ENCODE results near the gene MED9.

The MED9 gene

GRCh38 chr17:17525311-17525710 is 48.5 kb downstream of the MED9 start:
- no peaks in the 10 kb centered on the region for H3K9me3 ChIP-seq (ENCODE audit: low read depth, low read length)
- H3K27ac ChIP-seq: no peak overlapping the region
- TF ChIP-seq POLR2AphosphoS5 (IDR thresholded peaks at IDR 0.05; ENCODE audit: borderline replicate concordance, low read depth, low read length): no peak
- TF ChIP-seq FOXP2 (optimal IDR thresholded peaks at IDR 0.05; ENCODE audit: control extremely low read depth, extremely low read length, insufficient read depth): no peak
- no peak for TF ChIP-seq EZH2 (IDR thresholded peaks at IDR 0.05)
- no peak for DNase-seq (ENCODE audit: low read depth, low spot score)
- H3K36me3 ChIP-seq (ENCODE audit: insufficient read depth, low read length): no peaks in the 10 kb centered on the region
- no peak overlapping the region for H3K4me3 ChIP-seq
- no peak overlapping the region for H3K9ac ChIP-seq (ENCODE audit: insufficient read length)

- no peak overlapping the region for H3K4me3 ChIP-seq
- H3K9ac ChIP-seq (ENCODE audit: insufficient read length): no peak overlapping the region
- no peak for DNase-seq (ENCODE audit: low read depth, low spot score)
- no peak for TF ChIP-seq POLR2AphosphoS5 (IDR thresholded peaks at IDR 0.05; ENCODE audit: borderline replicate concordance, low read depth, low read length)
- no peak for TF ChIP-seq EZH2 (IDR thresholded peaks at IDR 0.05)
- TF ChIP-seq FOXP2 (optimal IDR thresholded peaks at IDR 0.05; ENCODE audit: control extremely low read depth, extremely low read length, insufficient read depth): no peak
- H3K9me3 ChIP-seq (ENCODE audit: low read depth, low read length): no peaks in the 10 kb centered on the region
- H3K27ac ChIP-seq: no peak overlapping the region
- H3K36me3 ChIP-seq (ENCODE audit: insufficient read depth, low read length): no peaks in the 10 kb centered on the region
Measured at GRCh38 chr17:17525956-17526355, 49.2 kb downstream of the MED9 start.

GRCh38 chr17:17526369-17526768 is 49.6 kb downstream of the MED9 start:
- TF ChIP-seq POLR2AphosphoS5 (IDR thresholded peaks at IDR 0.05; ENCODE audit: borderline replicate concordance, low read depth, low read length) (no peak), FOXP2 (optimal IDR thresholded peaks at IDR 0.05; ENCODE audit: control extremely low read depth, extremely low read length, insufficient read depth) (no peak), EZH2 (IDR thresholded peaks at IDR 0.05) (no peak)
- Histone ChIP-seq H3K36me3 (ENCODE audit: insufficient read depth, low read length) (no peaks in the 10 kb centered on the region), H3K9ac (ENCODE audit: insufficient read length) (no peak overlapping the region), H3K9me3 (ENCODE audit: low read depth, low read length) (no peaks in the 10 kb centered on the region), H3K27ac (no peak overlapping the region), H3K4me3 (no peak overlapping the region)
- DNase-seq (ENCODE audit: low read depth, low spot score): no peak

GRCh38 chr17:17527534-17527933 is 50.7 kb downstream of the MED9 start:
- Histone ChIP-seq H3K27ac (no peak overlapping the region), H3K9ac (ENCODE audit: insufficient read length) (no peak overlapping the region), H3K4me3 (no peak overlapping the region), H3K36me3 (ENCODE audit: insufficient read depth, low read length) (no peaks in the 10 kb centered on the region), H3K9me3 (ENCODE audit: low read depth, low read length) (no peaks in the 10 kb centered on the region)
- no peak for DNase-seq (ENCODE audit: low read depth, low spot score)
- no peak for TF ChIP-seq POLR2AphosphoS5 (IDR thresholded peaks at IDR 0.05; ENCODE audit: borderline replicate concordance, low read depth, low read length)
- no peak for TF ChIP-seq FOXP2 (optimal IDR thresholded peaks at IDR 0.05; ENCODE audit: control extremely low read depth, extremely low read length, insufficient read depth)
- no peak for TF ChIP-seq EZH2 (IDR thresholded peaks at IDR 0.05)

GRCh38 chr17:17527956-17528500 is 51.2 kb downstream of the MED9 start:
- no peak overlapping the region for H3K9ac ChIP-seq (ENCODE audit: insufficient read length)
- DNase-seq (ENCODE audit: low read depth, low spot score): no peak
- TF ChIP-seq FOXP2 (optimal IDR thresholded peaks at IDR 0.05; ENCODE audit: control extremely low read depth, extremely low read length, insufficient read depth) (no peak), EZH2 (IDR thresholded peaks at IDR 0.05) (no peak), POLR2AphosphoS5 (IDR thresholded peaks at IDR 0.05; ENCODE audit: borderline replicate concordance, low read depth, low read length) (no peak)

GRCh38 chr17:17528696-17529652 is 52.2 kb downstream of the MED9 start:
- no peaks in the 10 kb centered on the region for H3K36me3 ChIP-seq (ENCODE audit: insufficient read depth, low read length)
- H3K9me3 ChIP-seq (ENCODE audit: low read depth, low read length): no peaks in the 10 kb centered on the region
- DNase-seq (ENCODE audit: low read depth, low spot score): no peak
- no peak for TF ChIP-seq POLR2AphosphoS5 (IDR thresholded peaks at IDR 0.05; ENCODE audit: borderline replicate concordance, low read depth, low read length)
- TF ChIP-seq EZH2 (IDR thresholded peaks at IDR 0.05): no peak
- no peak for TF ChIP-seq FOXP2 (optimal IDR thresholded peaks at IDR 0.05; ENCODE audit: control extremely low read depth, extremely low read length, insufficient read depth)
- H3K9ac ChIP-seq (ENCODE audit: insufficient read length): no peak overlapping the region
- no peak overlapping the region for H3K4me3 ChIP-seq
- no peak overlapping the region for H3K27ac ChIP-seq

More at GRCh38 chr17:17527956-17528500, 51.2 kb downstream of the MED9 start:
- H3K36me3 ChIP-seq (ENCODE audit: insufficient read depth, low read length): no peaks in the 10 kb centered on the region
- H3K9me3 ChIP-seq (ENCODE audit: low read depth, low read length): no peaks in the 10 kb centered on the region
- H3K4me3 ChIP-seq: no peak overlapping the region
- H3K27ac ChIP-seq: no peak overlapping the region

GRCh38 chr17:17531156-17531555 is 54.4 kb downstream of the MED9 start:
- no peaks in the 10 kb centered on the region for H3K36me3 ChIP-seq (ENCODE audit: insufficient read depth, low read length)
- H3K4me3 ChIP-seq: no peak overlapping the region
- no peak for TF ChIP-seq POLR2AphosphoS5 (IDR thresholded peaks at IDR 0.05; ENCODE audit: borderline replicate concordance, low read depth, low read length)
- no peak for TF ChIP-seq FOXP2 (optimal IDR thresholded peaks at IDR 0.05; ENCODE audit: control extremely low read depth, extremely low read length, insufficient read depth)
- no peak for TF ChIP-seq EZH2 (IDR thresholded peaks at IDR 0.05)
- DNase-seq (ENCODE audit: low read depth, low spot score): no peak
- H3K9me3 ChIP-seq (ENCODE audit: low read depth, low read length): no peaks in the 10 kb centered on the region
- no peak overlapping the region for H3K9ac ChIP-seq (ENCODE audit: insufficient read length)
- H3K27ac ChIP-seq: no peak overlapping the region

- Histone ChIP-seq H3K36me3 (ENCODE audit: insufficient read depth, low read length) (no peaks in the 10 kb centered on the region), H3K4me3 (no peak overlapping the region), H3K9ac (ENCODE audit: insufficient read length) (no peak overlapping the region), H3K27ac (no peak overlapping the region), H3K9me3 (ENCODE audit: low read depth, low read length) (no peaks in the 10 kb centered on the region)
- no peak for DNase-seq (ENCODE audit: low read depth, low spot score)
- TF ChIP-seq FOXP2 (optimal IDR thresholded peaks at IDR 0.05; ENCODE audit: control extremely low read depth, extremely low read length, insufficient read depth): no peak
- no peak for TF ChIP-seq POLR2AphosphoS5 (IDR thresholded peaks at IDR 0.05; ENCODE audit: borderline replicate concordance, low read depth, low read length)
- TF ChIP-seq EZH2 (IDR thresholded peaks at IDR 0.05): no peak
Measured at GRCh38 chr17:17532991-17533390, 56.2 kb downstream of the MED9 start.

Measured in SK-N-MC (cell line).